Memory B cell (primary cell): ENCODE measurements around the gene MAPK11.

Experiments
- ATAC-seq: fragments of 150-1000 bp; cut with Tn5 transposase; 2 replicates; pipeline ENCODE4 v1.10.0; 2021; ENCODE audit warnings: low read depth, mild to moderate bottlenecking, moderate library complexity
- DNase-seq, 2 donors: peaks; one replicate each; pipeline ENCODE4 v3.0.0; 2022; ENCODE audit warnings: low spot score in 2 of 2
- H3K27ac Mint-ChIP-seq: one replicate; pipeline ENCODE4 v1.8.0; 2022; ENCODE audit warnings: mild to moderate bottlenecking, moderate library complexity, mixed read lengths
- H3K27me3 Mint-ChIP-seq: one replicate; pipeline ENCODE4 v1.8.0; 2022; ENCODE audit warnings: mixed read lengths
- H3K36me3 Mint-ChIP-seq: one replicate; pipeline ENCODE4 v1.8.0; 2022; ENCODE audit warnings: mild to moderate bottlenecking, mixed read lengths
- H3K4me1 Mint-ChIP-seq: one replicate; pipeline ENCODE4 v1.8.0; 2022; ENCODE audit warnings: mixed read lengths
- H3K4me3 Mint-ChIP-seq: one replicate; pipeline ENCODE4 v1.8.0; 2022; ENCODE audit warnings: mild to moderate bottlenecking, moderate library complexity, mixed read lengths
- H3K9me3 Mint-ChIP-seq: one replicate; pipeline ENCODE4 v1.8.0; 2022; ENCODE audit warnings: mixed read lengths

MAPK11 gene

GRCh38 chr22:50271519-50271970 lies 1.4 kb upstream of the MAPK11 start:
- peak overlapping the region; percentile 27 for H3K4me3 Mint-ChIP-seq
- H3K36me3 Mint-ChIP-seq: no peaks in the 10 kb centered on the region
- no peak overlapping the region for H3K27ac Mint-ChIP-seq
- H3K4me1 Mint-ChIP-seq: peaks cover 15% of the 10 kb centered on the region
- DNase-seq (peak; percentile 55 to 60), ATAC-seq (peak; percentile 23)
- H3K9me3 Mint-ChIP-seq: no peaks in the 10 kb centered on the region
- H3K27me3 Mint-ChIP-seq: peaks cover 2% of the 10 kb centered on the region

- no peaks in the 10 kb centered on the region for H3K36me3 Mint-ChIP-seq
- peak; percentile 45 for ATAC-seq
- peaks cover 13% of the 10 kb centered on the region for H3K4me1 Mint-ChIP-seq
- H3K27ac Mint-ChIP-seq: no peak overlapping the region
- H3K9me3 Mint-ChIP-seq: no peaks in the 10 kb centered on the region
- peak overlapping the region; percentile 80 for H3K4me3 Mint-ChIP-seq
- DNase-seq: peak; percentile 51 to 76
- peaks cover 2% of the 10 kb centered on the region for H3K27me3 Mint-ChIP-seq
These were observed 650 bp upstream of the MAPK11 start for GRCh38 chr22:50270666-50271394.

- ATAC-seq (no peak), DNase-seq (no peak)
- H3K36me3 Mint-ChIP-seq: no peaks in the 10 kb centered on the region
- H3K27me3 Mint-ChIP-seq: peaks cover 5% of the 10 kb centered on the region
- no peaks in the 10 kb centered on the region for H3K9me3 Mint-ChIP-seq
- H3K4me1 Mint-ChIP-seq: peaks cover 15% of the 10 kb centered on the region
- H3K27ac Mint-ChIP-seq: no peak overlapping the region
- peak overlapping the region; percentile 59 for H3K4me3 Mint-ChIP-seq
These were observed 609 bp downstream of the MAPK11 start for GRCh38 chr22:50269573-50269969.

GRCh38 chr22:50268655-50269113 lies 1.5 kb downstream of the MAPK11 start:
- no peak overlapping the region for H3K27ac Mint-ChIP-seq
- H3K4me3 Mint-ChIP-seq: peak overlapping the region; percentile 7
- peaks cover 10% of the 10 kb centered on the region for H3K4me1 Mint-ChIP-seq
- DNase-seq: no peak
- H3K36me3 Mint-ChIP-seq: no peaks in the 10 kb centered on the region
- H3K27me3 Mint-ChIP-seq: peaks cover 5% of the 10 kb centered on the region
- ATAC-seq: no peak
- H3K9me3 Mint-ChIP-seq: no peaks in the 10 kb centered on the region

- Mint-ChIP-seq H3K4me3 (no peak overlapping the region), H3K27me3 (peaks cover 5% of the 10 kb centered on the region), H3K9me3 (no peaks in the 10 kb centered on the region), H3K36me3 (no peaks in the 10 kb centered on the region), H3K4me1 (peaks cover 9% of the 10 kb centered on the region), H3K27ac (no peak overlapping the region)
- ATAC-seq (peak; percentile 26), DNase-seq (peak in 1 of 2 donors; percentile 44)
These were observed 2.4 kb downstream of the MAPK11 start for GRCh38 chr22:50267591-50268390.

GRCh38 chr22:50266994-50267393 lies 3.2 kb downstream of the MAPK11 start:
- no peak overlapping the region for H3K4me3 Mint-ChIP-seq

GRCh38 chr22:50264946-50265669 lies 5.1 kb downstream of the MAPK11 start:
- Mint-ChIP-seq H3K27me3 (peaks cover 9% of the 10 kb centered on the region), H3K27ac (no peak overlapping the region), H3K9me3 (no peaks in the 10 kb centered on the region), H3K4me3 (no peak overlapping the region), H3K4me1 (peaks cover 12% of the 10 kb centered on the region), H3K36me3 (no peaks in the 10 kb centered on the region)
- ATAC-seq (no peak), DNase-seq (no peak)

More at GRCh38 chr22:50266994-50267393, 3.2 kb downstream of the MAPK11 start:
- no peak for DNase-seq
- Mint-ChIP-seq H3K27me3 (peaks cover 8% of the 10 kb centered on the region), H3K27ac (no peak overlapping the region), H3K9me3 (no peaks in the 10 kb centered on the region), H3K36me3 (no peaks in the 10 kb centered on the region), H3K4me1 (peaks cover 14% of the 10 kb centered on the region)
- ATAC-seq: no peak

- H3K27me3 Mint-ChIP-seq: peaks cover 9% of the 10 kb centered on the region
- ATAC-seq (no peak), DNase-seq (no peak)
- peaks cover 12% of the 10 kb centered on the region for H3K4me1 Mint-ChIP-seq
- no peaks in the 10 kb centered on the region for H3K36me3 Mint-ChIP-seq
- no peak overlapping the region for H3K4me3 Mint-ChIP-seq
- no peak overlapping the region for H3K27ac Mint-ChIP-seq
- no peaks in the 10 kb centered on the region for H3K9me3 Mint-ChIP-seq
These were observed 6.0 kb downstream of the MAPK11 start for GRCh38 chr22:50264104-50264745.

- Mint-ChIP-seq H3K4me3 (no peak overlapping the region), H3K27ac (no peak overlapping the region), H3K27me3 (peaks cover 15% of the 10 kb centered on the region), H3K36me3 (no peaks in the 10 kb centered on the region), H3K4me1 (peaks cover 10% of the 10 kb centered on the region), H3K9me3 (no peaks in the 10 kb centered on the region)
- no peak for DNase-seq
- no peak for ATAC-seq
These were observed 7.1 kb downstream of the MAPK11 start for GRCh38 chr22:50262973-50263617.

- H3K27ac Mint-ChIP-seq: no peak overlapping the region
- ATAC-seq (peak; percentile 38), DNase-seq (no peak)
- peaks cover 15% of the 10 kb centered on the region for H3K27me3 Mint-ChIP-seq
- H3K9me3 Mint-ChIP-seq: no peaks in the 10 kb centered on the region
- H3K4me3 Mint-ChIP-seq: peak overlapping the region; percentile 77
- H3K4me1 Mint-ChIP-seq: peaks cover 10% of the 10 kb centered on the region
- no peaks in the 10 kb centered on the region for H3K36me3 Mint-ChIP-seq
These were observed 7.7 kb downstream of the MAPK11 start for GRCh38 chr22:50262460-50262911.

- H3K4me3 Mint-ChIP-seq: peak within 1 kb of the TSS; percentile 77
- DNase-seq (no peak), ATAC-seq (no peak)
- no peak within 1 kb of the TSS for H3K27ac Mint-ChIP-seq
- H3K27me3 Mint-ChIP-seq: peaks cover 15% of the 10 kb centered on the region
- no peaks in the 10 kb centered on the region for H3K9me3 Mint-ChIP-seq
- no peaks in the 10 kb centered on the region for H3K36me3 Mint-ChIP-seq
- H3K4me1 Mint-ChIP-seq: peaks cover 10% of the 10 kb centered on the region
These were observed 8.3 kb downstream of the MAPK11 start, which contains the start of gene MAPK12 for GRCh38 chr22:50261615-50262459. MAPK12 (minus strand) TSS chr22:50261683; CDS start chr22:50261509, 174 bp downstream.

GRCh38 chr22:50260801-50261614 lies 9.2 kb downstream of the MAPK11 start:
- no peak for DNase-seq
- Mint-ChIP-seq H3K36me3 (no peaks in the 10 kb centered on the region), H3K4me1 (peaks cover 10% of the 10 kb centered on the region), H3K9me3 (no peaks in the 10 kb centered on the region), H3K4me3 (no peak overlapping the region), H3K27me3 (peaks cover 15% of the 10 kb centered on the region), H3K27ac (no peak overlapping the region)
- ATAC-seq: peak; percentile 39
